Measurements from ENCODE around the gene NIBAN1.

The NIBAN1 gene

DNA sequence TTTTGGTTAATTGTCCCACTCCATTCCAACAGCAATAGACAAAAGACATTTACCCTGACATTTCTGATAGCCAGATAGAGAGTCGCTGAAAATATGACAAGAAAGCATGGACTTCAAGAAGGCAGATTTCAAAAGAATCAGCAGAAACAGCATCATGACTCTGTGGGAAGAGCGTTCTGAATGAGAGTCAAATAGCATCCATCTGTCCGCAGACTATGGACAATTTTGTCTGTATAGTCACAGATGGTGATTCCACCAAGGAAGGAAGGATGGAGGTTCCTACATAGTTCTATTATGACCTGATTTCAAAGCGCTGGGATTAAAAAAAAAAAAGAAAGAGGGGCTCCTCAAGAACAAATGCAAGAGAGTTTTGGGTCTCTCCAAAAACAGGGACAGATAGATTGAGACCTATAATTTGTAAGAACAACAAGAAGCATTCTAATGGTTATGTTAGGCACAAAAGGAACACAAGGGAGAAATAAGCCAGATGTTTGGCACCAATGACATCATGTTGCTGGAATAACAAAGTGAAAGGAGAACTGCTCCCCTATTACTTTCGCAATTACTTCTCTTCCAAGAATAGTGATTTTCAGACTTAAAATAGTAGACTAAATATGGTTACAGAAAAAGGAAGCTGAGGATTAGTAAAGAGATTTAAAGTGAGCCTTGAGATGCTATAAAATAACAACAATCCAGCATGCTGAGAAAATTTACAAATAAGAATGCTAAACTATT lies 28.5 kb downstream of the NIBAN1 start:
- no peaks in the 10 kb centered on the region for H3K36me3 ChIP-seq (replicated peaks)
- in situ Hi-C loops (cut with HindIII; ENCODE audit: low pct_ligation_motif_present, low sequenced_read_pairs): no loop called here
- H3K27me3 ChIP-seq (replicated peaks): no peaks in the 10 kb centered on the region
- DNase-seq: no peak
- no peak overlapping the region for H3K4me3 ChIP-seq (ENCODE audit: low read depth, low read length)
- TF ChIP-seq, protein P1, sequence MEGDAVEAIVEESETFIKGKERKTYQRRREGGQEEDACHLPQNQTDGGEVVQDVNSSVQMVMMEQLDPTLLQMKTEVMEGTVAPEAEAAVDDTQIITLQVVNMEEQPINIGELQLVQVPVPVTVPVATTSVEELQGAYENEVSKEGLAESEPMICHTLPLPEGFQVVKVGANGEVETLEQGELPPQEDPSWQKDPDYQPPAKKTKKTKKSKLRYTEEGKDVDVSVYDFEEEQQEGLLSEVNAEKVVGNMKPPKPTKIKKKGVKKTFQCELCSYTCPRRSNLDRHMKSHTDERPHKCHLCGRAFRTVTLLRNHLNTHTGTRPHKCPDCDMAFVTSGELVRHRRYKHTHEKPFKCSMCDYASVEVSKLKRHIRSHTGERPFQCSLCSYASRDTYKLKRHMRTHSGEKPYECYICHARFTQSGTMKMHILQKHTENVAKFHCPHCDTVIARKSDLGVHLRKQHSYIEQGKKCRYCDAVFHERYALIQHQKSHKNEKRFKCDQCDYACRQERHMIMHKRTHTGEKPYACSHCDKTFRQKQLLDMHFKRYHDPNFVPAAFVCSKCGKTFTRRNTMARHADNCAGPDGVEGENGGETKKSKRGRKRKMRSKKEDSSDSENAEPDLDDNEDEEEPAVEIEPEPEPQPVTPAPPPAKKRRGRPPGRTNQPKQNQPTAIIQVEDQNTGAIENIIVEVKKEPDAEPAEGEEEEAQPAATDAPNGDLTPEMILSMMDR (IDR thresholded peaks at IDR 0.05; ENCODE audit: low read depth, low read length, missing control alignments): no peak
- no peak overlapping the region for H3K27ac ChIP-seq

DNA sequence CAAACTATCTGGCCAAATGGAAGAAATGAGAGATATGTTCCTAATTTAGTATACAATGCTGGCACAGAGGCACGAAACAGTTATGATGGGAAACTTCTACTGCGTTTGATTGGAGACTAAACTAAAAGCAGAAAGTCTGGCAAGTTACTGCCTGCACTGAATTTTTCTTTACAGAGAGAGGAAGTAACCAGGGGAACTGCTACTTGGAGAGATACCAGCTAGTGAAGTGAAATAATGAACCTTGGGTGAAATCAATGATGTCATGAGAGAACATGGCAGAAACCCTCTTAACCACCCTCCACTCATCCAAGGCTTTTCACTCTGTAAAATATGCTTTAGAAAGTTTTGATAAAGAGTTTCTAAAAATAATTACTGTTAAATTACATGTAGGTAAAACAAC lies 29.3 kb downstream of the NIBAN1 start:
- no peaks in the 10 kb centered on the region for H3K27me3 ChIP-seq (replicated peaks)
- DNase-seq: no peak
- TF ChIP-seq, protein P1 (IDR thresholded peaks at IDR 0.05; ENCODE audit: low read depth, low read length, missing control alignments): no peak
- no peak overlapping the region for H3K27ac ChIP-seq
- in situ Hi-C loops (cut with HindIII; ENCODE audit: low pct_ligation_motif_present, low sequenced_read_pairs): no loop called here
- H3K4me3 ChIP-seq (ENCODE audit: low read depth, low read length): no peak overlapping the region
- no peaks in the 10 kb centered on the region for H3K36me3 ChIP-seq (replicated peaks)

DNA sequence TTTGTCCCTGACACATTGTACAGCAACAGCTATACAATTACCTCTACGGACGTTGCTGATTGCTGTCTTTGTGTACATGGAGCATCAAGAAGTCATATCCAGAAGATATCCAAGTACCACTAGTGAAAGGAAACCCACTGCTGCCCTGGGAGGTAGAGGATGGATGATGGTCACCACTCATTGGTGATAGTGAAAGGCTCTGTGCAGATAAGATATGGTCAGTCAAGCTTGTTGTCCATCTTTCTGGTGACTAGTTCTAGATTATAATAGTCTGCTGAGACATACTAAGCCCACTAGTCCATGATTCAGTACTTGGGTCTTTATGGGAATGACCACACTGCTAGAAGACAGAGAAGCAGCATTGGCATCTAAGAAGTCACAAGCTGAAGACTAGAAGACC lies 30.3 kb downstream of the NIBAN1 start:
- no peaks in the 10 kb centered on the region for H3K27me3 ChIP-seq (replicated peaks)
- H3K4me3 ChIP-seq (ENCODE audit: low read depth, low read length): no peak overlapping the region
- H3K27ac ChIP-seq: no peak overlapping the region
- DNase-seq: no peak
- in situ Hi-C loops (cut with HindIII; ENCODE audit: low pct_ligation_motif_present, low sequenced_read_pairs): no loop called here
- TF ChIP-seq, protein P1 (IDR thresholded peaks at IDR 0.05; ENCODE audit: low read depth, low read length, missing control alignments): no peak
- H3K36me3 ChIP-seq (replicated peaks): no peaks in the 10 kb centered on the region

DNA sequence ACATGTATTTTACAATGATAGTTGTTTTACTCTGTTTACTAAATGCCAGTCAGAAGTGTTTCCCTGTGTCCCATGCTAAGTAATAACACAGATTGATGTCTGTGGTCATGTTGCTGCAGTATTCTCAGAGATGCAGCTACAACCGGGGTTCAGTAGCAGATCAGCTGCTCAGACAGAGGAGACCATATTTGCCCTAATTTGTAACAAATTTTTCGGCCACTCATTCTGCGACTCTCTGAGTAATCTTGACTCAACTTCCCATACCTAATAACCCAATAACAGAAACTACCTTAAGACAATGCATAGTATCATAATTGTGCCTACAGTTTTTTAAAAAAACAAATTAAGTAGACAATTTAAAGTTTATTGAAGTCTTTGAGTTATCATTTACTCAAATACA lies 32.6 kb downstream of the NIBAN1 start:
- Histone ChIP-seq H3K27ac (no peak overlapping the region), H3K27me3 (replicated peaks) (no peaks in the 10 kb centered on the region), H3K4me3 (ENCODE audit: low read depth, low read length) (no peak overlapping the region), H3K36me3 (replicated peaks) (no peaks in the 10 kb centered on the region)
- in situ Hi-C loops (cut with HindIII; ENCODE audit: low pct_ligation_motif_present, low sequenced_read_pairs): no loop called here
- TF ChIP-seq, protein P1 (IDR thresholded peaks at IDR 0.05; ENCODE audit: low read depth, low read length, missing control alignments): no peak
- DNase-seq: no peak

DNA sequence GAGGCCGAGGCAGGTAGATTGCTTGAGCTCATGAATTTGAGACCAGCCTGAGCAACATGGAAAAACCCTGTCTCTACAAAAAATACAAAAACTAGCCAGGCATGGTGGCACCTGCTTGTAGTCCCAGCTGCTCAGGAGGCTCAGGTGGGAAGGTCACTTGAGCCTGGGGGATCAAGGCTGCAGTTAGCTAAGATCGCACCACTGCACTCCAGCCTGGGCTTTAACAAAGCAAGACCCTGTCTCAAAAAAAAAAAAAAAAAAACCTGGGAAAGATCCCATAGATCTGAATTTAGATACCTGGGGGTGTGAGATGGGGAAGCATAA lies 32.9 kb downstream of the NIBAN1 start:
- in situ Hi-C loops (cut with HindIII; ENCODE audit: low pct_ligation_motif_present, low sequenced_read_pairs): no loop called here
- H3K36me3 ChIP-seq (replicated peaks): no peaks in the 10 kb centered on the region
- TF ChIP-seq, protein P1 (IDR thresholded peaks at IDR 0.05; ENCODE audit: low read depth, low read length, missing control alignments): no peak
- no peaks in the 10 kb centered on the region for H3K27me3 ChIP-seq (replicated peaks)
- no peak overlapping the region for H3K27ac ChIP-seq
- H3K4me3 ChIP-seq (ENCODE audit: low read depth, low read length): no peak overlapping the region
- no peak for DNase-seq

Measured in brain microvascular endothelial cell (primary cell).